Natural killer cell treated with Interleukin-12 subunit alpha and Interleukin-12 subunit beta and Interleukin-15 and Interleukin-18, amount 100 ng/mL, for 72 hours (primary cell): ENCODE measurements around the gene HIGD1A. TPM values are rescaled to one million over a fixed set of nuclear protein-coding genes. Genes with fewer than 3 reads are reported as not detected.
A peak's percentile ranks its signal among the peaks of the same experiment; 100 is the strongest.
"Not testable (repeated sequence)": the region's sequence is repeated elsewhere in the genome, so short reads cannot be mapped to it uniquely, and the experiment has no call there.

Source experiments
- ATAC-seq, 2 donors: fragments of 150-1000 bp; cut with Tn5 transposase in 1 of 2; sonication (Bioruptor Pico), chemical (Tn5 transposase) in 1 of 2; 2 replicates each; pipeline ENCODE4 v1.10.0; 2021
- DNase-seq: peaks from one replicate; pipeline ENCODE4 v3.0.0; 2022; ENCODE audit warnings: low spot score
- H3K27ac Mint-ChIP-seq, 2 donors: 1 replicate in 1 of 2; 2 replicates in 1 of 2; pipeline ENCODE4 v1.8.0; 2022; ENCODE audit warnings: mixed read lengths in 2 of 2, mild to moderate bottlenecking in 1 of 2, moderate library complexity in 1 of 2
- H3K27me3 Mint-ChIP-seq, 2 donors: 1 replicate in 1 of 2; 2 replicates in 1 of 2; pipeline ENCODE4 v1.8.0; 2022; ENCODE audit warnings: mixed read lengths in 2 of 2
- H3K36me3 Mint-ChIP-seq: one replicate; pipeline ENCODE4 v1.8.0; 2022; ENCODE audit warnings: mixed read lengths
- H3K4me1 Mint-ChIP-seq, 2 donors: 1 replicate in 1 of 2; 2 replicates in 1 of 2; pipeline ENCODE4 v1.8.0; 2022; ENCODE audit warnings: low read depth in 2 of 2, mixed read lengths in 2 of 2, mild to moderate bottlenecking in 1 of 2
- H3K4me3 Mint-ChIP-seq: one replicate; pipeline ENCODE4 v1.8.0; 2022; ENCODE audit warnings: mixed read lengths
- H3K9me3 Mint-ChIP-seq: 2 replicates; pipeline ENCODE4 v1.8.0; 2022; ENCODE audit warnings: mixed read lengths
- total RNA-seq, 2 donors: library from RNA; stranded (reverse); gene quantifications; one replicate each; pipeline ENCODE4 v1.2.3, GENCODE V29; 2022

Gene HIGD1A
- total RNA-seq, 2 donors from 2014 or later: 60.0 to 78.4 TPM

DNA sequence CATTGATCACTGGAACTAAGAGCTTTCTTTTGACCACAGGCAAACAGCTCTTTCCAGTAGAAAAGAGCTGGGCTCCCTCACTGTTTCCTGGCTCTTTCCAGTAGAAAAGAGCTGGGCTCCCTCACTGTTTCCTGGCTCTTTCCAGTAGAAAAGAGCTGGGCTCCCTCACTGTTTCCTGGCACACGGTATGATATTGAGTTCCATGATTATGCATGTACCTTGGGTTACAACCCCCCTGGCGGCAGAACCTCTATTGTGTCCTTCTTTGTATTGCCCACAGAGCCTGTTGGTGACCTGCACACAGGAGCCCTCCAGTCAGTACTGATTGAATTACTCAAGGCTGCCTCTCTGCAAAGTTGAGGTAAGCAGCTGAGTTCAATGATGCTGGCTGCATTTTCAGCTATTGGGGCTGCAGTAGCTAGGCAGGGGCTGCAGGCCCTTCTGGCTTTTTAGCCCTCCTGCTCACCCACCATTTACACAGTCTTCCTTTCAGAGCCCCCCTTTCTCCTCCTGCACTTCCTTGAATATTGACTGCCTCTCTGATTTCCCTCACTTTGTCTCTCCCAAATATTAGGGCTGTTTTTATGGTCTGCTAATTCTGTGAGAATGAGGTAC, 15.2 kb upstream of the HIGD1A start:
- H3K9me3 Mint-ChIP-seq: no peaks in the 10 kb centered on the region
- no peaks in the 10 kb centered on the region for H3K36me3 Mint-ChIP-seq
- DNase-seq: no peak
- peaks cover 5% of the 10 kb centered on the region in 2 donors for H3K4me1 Mint-ChIP-seq
- no peak overlapping the region for H3K27ac Mint-ChIP-seq
- no peak overlapping the region for H3K4me3 Mint-ChIP-seq
- peaks cover 0 to 14% of the 10 kb centered on the region in 2 donors for H3K27me3 Mint-ChIP-seq
- ATAC-seq: no peak

DNA sequence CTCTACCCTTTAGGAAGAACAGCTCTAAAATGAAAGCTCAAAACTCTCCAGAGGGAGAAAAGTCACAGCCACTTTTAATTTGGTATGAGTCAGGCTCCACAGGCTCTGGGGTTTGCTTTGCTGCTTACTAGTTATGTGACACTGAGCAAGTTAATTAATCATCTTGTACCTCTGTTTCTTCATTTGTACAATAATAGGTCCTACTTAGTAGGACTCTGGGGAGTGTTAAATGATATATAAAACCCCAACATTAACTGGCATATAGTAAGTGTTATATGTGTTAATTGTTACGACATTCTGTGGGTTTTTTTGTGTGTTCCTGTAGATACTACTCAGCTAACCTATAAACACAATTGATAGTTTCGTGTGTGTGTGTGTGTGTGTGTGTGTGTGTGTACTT, 11.5 kb upstream of the HIGD1A start:
- Mint-ChIP-seq H3K9me3 (no peaks in the 10 kb centered on the region), H3K27ac (no peak overlapping the region), H3K4me3 (no peak overlapping the region), H3K4me1 (peaks cover 5% of the 10 kb centered on the region in 2 donors), H3K36me3 (no peaks in the 10 kb centered on the region), H3K27me3 (peaks cover 7 to 10% of the 10 kb centered on the region in 2 donors)
- DNase-seq (no peak), ATAC-seq (peak; percentile 65 to 67)

DNA sequence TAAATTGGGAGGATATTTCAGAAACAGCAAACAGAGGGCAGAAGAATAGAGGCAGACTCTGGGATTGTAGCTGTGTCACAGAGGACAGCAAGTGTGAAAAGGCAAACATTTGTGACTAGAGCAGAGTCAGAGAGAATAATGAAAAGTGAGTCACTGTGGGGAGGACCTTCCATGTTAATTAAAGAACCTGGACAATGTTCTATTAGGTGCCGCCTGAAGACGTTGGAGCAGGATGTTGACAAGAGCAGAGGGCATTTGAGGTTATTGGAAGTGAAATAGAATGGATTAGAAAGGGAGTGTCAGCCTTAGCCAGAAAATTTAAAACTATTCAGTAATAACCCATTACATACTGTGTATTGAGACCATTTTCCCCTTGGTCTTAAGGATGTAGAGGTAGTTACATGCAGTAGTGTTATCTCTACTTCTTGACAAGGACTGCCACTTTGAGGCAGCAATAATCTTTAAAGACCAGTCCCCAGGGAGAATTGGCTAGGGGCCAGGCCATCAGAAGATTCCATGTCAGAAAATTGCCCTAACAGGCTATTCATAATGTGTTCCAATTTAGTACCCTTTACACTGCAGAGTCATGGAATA, 10.7 kb upstream of the HIGD1A start:
- H3K4me1 Mint-ChIP-seq: peaks cover 5% of the 10 kb centered on the region in 2 donors

DNA sequence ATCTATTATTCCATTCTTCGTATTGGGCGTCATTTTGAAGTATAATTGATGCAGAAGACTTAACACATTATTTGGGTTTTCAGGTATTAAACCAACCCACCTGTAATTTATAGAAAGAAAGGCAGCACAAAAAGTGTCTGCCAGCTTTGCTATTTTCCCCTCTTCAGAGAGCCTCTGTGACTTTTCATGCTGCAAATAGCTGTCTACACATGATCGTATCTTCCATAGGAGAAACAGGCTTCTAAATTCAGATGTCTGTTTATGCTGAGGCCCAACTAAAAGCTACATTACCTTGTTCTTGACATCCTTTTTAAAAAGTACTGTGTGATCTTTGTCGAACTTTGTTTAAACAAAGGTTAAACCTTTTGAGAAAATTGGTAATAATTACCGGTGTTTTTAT, 10.0 kb upstream of the HIGD1A start:
- no peak for ATAC-seq
- H3K36me3 Mint-ChIP-seq: no peaks in the 10 kb centered on the region
- no peak overlapping the region for H3K27ac Mint-ChIP-seq
- H3K27me3 Mint-ChIP-seq: peaks cover 8 to 16% of the 10 kb centered on the region in 2 donors
- H3K4me1 Mint-ChIP-seq: peaks cover 5% of the 10 kb centered on the region in 2 donors
- H3K9me3 Mint-ChIP-seq: no peaks in the 10 kb centered on the region
- no peak overlapping the region for H3K4me3 Mint-ChIP-seq
- DNase-seq: no peak

More for the DNA sequence above, 10.7 kb upstream of the HIGD1A start:
- no peak overlapping the region for H3K27ac Mint-ChIP-seq
- no peak for ATAC-seq
- DNase-seq: no peak
- no peaks in the 10 kb centered on the region for H3K9me3 Mint-ChIP-seq
- H3K36me3 Mint-ChIP-seq: no peaks in the 10 kb centered on the region
- H3K27me3 Mint-ChIP-seq: peaks cover 7 to 16% of the 10 kb centered on the region in 2 donors
- H3K4me3 Mint-ChIP-seq: no peak overlapping the region

DNA sequence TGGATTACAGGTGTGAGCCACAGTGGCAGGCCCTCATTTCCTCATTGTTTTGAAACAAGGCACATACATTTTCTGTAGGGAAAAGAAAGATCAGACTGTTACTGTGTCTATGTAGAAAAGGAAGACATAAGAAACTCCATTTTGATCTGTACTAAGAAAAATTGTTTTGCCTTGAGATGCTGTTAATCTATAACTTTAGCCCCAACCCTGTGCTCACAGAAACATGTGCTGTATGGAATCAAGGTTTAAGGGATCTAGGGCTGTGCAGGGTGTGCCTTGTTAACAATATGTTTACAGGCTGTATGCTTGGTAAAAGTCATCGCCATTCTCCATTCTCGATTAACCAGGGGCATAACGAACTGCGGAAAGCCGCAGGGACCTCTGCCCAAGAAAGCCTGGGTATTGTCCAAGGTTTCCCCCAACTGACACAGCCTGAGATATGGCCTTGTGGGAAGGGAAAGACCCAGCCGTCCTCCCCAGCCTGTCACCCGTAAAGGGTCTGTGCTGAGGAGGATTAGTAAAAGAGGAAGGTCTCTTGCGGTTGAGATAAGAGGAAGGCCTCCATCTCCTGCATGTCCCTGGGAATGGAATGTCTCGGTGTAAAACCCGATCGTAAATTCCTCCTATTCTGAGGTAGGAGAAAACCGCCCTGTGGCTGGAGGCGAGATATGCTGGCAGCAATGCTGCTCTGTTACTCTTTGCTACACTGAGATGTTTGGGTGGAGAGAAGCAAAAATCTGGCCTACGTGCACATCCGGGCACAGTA, 7.0 kb upstream of the HIGD1A start:
- not testable (repeated sequence) for ATAC-seq, DNase-seq, H3K4me3 Mint-ChIP-seq, H3K4me1 Mint-ChIP-seq, H3K9me3 Mint-ChIP-seq, H3K27ac Mint-ChIP-seq, H3K36me3 Mint-ChIP-seq
- H3K27me3 Mint-ChIP-seq: peaks cover 11 to 27% of the 10 kb centered on the region in 2 donors

DNA sequence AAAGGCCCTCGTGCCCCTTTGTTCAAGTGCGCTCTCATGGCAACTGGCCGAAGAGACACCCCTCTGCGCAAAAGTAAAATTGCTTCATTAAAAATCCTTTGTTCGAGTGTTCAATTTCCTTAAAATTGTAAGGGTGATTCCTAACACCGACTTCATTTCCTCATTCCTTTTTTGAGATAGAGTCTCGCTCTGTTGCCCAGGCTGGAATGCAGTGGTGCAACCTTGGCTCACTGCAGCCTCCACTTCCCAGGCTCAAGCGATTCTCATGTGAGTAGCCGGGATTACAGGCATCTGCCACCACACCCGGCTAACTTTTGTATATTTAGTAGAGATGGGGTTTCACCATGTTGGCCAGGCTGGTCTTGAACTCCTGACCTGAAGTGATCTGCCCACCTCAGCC, 6.4 kb upstream of the HIGD1A start:
- H3K9me3 Mint-ChIP-seq, H3K4me3 Mint-ChIP-seq, DNase-seq, H3K36me3 Mint-ChIP-seq, H3K4me1 Mint-ChIP-seq, ATAC-seq, H3K27ac Mint-ChIP-seq: not testable (repeated sequence)
- peaks cover 11 to 33% of the 10 kb centered on the region in 2 donors for H3K27me3 Mint-ChIP-seq

DNA sequence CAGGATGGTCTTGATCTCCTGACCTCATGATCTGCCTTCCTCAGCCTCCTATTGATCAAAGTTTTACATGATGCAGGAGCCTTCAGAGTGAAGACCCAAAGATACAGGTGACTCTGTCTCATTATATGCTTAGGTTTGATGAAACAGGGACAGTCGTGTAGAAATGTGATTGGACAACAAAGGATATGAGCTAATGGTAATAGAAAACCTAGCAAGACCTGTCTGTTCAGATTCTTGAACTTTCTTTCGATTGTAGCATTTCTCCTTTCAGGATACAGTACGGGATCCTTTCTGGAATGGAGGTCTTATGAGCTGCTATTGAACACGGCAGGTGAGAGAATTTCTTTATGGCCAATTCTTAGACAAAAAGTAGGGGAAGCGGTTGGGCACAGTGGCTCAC, 4.9 kb upstream of the HIGD1A start, which contains the start of gene ACKR2:
Gene ACKR2, plus strand, starts transcription at position 244 of the 400 bp plus-strand sequence. CDS start 55,058 bp downstream, outside the sequence.
- Mint-ChIP-seq H3K27me3 (peaks cover 11 to 38% of the 10 kb centered on the region in 2 donors), H3K36me3 (peaks cover under 1% of the 10 kb centered on the region), H3K4me3 (no peak within 1 kb of the TSS), H3K27ac (no peak within 1 kb of the TSS), H3K9me3 (no peaks in the 10 kb centered on the region), H3K4me1 (peaks cover 3 to 10% of the 10 kb centered on the region in 2 donors)
- DNase-seq (no peak), ATAC-seq (no peak)

DNA sequence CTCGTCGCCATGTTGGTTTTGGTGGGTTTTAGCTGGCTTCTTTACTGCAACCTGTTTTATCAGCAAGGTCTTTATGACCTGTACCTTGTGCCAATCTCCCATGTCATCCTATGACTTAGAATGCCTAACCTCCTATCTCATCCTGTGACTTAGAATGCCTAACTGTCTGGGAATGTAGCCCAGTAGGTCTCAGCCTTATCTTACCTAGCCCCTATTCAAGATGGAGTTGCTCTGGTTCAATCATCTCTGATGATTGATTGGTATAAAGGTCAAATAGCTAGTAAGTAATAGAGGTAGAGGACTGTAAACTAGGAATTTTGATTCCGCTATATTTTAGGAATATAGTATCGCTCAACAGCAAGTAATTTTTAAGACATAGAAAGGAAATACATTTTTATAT, 3.6 kb upstream of the HIGD1A start:
- DNase-seq (no peak), ATAC-seq (no peak)
- H3K4me3 Mint-ChIP-seq: no peak overlapping the region
- peaks cover 5% of the 10 kb centered on the region for H3K36me3 Mint-ChIP-seq
- H3K4me1 Mint-ChIP-seq: peaks cover 10 to 23% of the 10 kb centered on the region in 2 donors
- H3K27me3 Mint-ChIP-seq: peaks cover 11 to 38% of the 10 kb centered on the region in 2 donors
- H3K27ac Mint-ChIP-seq: no peak overlapping the region
- H3K9me3 Mint-ChIP-seq: no peaks in the 10 kb centered on the region

DNA sequence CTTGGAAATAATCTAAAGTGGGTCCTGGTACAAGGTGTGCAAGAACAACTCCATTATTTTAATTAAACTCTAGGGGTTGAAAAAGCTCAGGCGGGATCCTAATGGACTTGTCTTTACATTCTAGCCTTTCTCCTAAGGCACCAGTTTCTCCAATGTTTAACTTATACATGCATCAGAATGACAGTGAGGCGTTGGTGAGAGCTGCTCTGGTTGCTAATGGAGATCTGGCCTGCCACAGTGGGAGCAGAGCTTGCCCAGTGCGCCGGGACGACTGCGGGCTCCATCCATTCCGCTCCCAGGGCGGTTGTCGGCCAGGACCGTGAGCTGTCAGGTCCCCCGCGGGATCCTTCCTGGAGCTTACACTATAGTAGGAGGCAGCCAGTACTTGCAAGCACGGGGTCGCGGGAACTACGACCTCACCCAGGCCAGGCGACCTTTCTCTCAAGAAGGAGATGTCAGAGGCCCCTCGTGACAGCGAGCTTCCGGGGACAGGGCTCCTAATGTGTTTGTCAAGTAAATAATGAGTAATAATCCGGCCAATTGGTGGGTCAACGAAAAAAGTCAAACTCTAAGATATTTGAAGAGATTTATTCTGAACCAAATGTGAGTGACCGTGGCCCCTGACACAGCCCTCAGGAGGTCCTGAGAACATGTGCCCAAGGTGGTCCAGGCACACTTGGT, 991 bp upstream of the HIGD1A start:
- ATAC-seq (no peak), DNase-seq (no peak)
- Mint-ChIP-seq H3K9me3 (no peaks in the 10 kb centered on the region), H3K4me1 (peaks cover 22 to 38% of the 10 kb centered on the region in 2 donors), H3K36me3 (peaks cover 5% of the 10 kb centered on the region), H3K27ac (peak overlapping the region; percentile 94 to 96), H3K4me3 (peak overlapping the region; percentile 99), H3K27me3 (peaks cover 9 to 22% of the 10 kb centered on the region in 2 donors)

DNA sequence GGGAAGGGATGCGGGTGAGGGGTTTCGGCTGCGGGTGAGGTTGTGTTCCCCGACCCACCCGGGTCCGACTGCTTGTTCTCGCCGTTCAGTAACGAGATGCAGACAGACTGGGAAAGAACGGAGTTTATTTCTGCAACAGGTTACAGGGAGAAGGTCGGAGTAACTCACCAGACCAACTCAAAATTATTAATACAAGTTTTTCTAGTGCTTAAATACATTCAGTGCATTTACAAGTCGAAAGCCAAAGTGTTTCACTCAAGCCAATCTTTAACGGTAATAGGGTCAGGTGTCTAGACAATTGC, 492 bp upstream of the HIGD1A start:
- Mint-ChIP-seq H3K27ac (peak overlapping the region; percentile 94 to 96), H3K4me1 (peaks cover 22 to 38% of the 10 kb centered on the region in 2 donors), H3K4me3 (peak overlapping the region; percentile 99), H3K36me3 (peaks cover 5% of the 10 kb centered on the region), H3K27me3 (peaks cover 9 to 21% of the 10 kb centered on the region in 2 donors), H3K9me3 (no peaks in the 10 kb centered on the region)
- DNase-seq (no peak), ATAC-seq (no peak)

DNA sequence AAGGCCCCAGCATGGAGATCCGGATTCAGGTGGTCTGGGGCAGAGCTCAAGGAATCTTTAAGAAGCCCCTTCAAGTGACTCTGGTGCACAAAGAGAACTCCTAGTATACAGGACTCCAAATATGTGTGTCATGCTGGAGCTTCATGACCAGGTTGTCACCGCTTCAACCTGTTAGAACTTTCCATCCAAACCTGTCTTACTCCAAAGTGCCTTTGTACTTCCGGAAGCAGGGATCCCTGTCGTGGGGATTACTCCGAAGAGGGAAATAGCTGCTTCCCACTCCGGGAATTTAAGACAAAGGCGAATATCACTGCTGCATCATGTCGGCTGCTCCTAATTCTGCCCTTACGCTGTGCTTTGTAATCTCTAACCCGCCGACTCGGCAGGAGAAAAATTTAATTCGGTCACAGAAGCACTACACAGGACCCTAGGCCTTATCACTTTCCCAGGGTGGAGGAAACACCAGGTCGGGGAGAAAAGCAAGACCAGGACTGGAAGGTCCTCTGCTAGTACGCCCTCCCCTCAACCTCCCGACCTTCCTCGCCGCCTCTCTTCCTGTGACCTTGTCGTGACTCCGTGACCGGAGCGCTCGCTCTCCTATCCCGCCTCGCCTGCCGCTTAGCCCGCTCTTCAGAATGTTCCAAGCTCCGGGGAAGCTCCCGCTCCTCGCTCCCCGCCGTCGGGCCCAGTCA, 730 bp downstream of the HIGD1A start:
- Mint-ChIP-seq H3K36me3 (peaks cover 5% of the 10 kb centered on the region), H3K27ac (peak overlapping the region; percentile 94 to 96), H3K4me1 (peaks cover 22 to 38% of the 10 kb centered on the region in 2 donors), H3K4me3 (peak overlapping the region; percentile 99), H3K9me3 (no peaks in the 10 kb centered on the region), H3K27me3 (peaks cover 3 to 21% of the 10 kb centered on the region in 2 donors)
- peak; percentile 48 to 66 for ATAC-seq
- DNase-seq: peak; percentile 65

DNA sequence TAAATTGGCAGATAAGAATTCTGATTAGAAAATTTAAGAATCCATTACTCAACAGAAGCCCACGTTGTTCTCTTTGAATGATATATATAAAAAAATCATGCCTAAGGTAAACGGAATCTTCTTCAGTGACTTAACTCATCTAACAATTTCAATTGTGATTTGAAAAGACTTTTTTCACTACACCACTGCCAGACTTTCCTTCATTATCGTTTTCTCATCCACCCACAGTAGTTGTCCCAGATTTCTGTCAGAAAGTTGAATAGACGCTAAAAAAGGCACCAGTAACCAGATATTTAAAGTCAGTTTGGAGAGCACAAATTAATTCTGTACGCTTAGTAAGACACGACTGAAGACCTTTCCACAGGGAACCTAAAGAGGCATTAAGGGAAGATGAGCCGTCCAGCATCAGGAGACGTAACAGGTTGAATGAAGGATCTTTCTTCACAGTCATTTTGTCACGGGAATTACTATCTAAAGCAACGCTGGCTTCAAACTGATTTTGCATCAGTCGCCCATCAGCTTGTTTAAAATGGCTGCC, 1.3 kb downstream of the HIGD1A start:
- no peak for DNase-seq
- H3K27me3 Mint-ChIP-seq: peaks cover 3 to 21% of the 10 kb centered on the region in 2 donors
- H3K27ac Mint-ChIP-seq: peak overlapping the region; percentile 94 to 96
- H3K36me3 Mint-ChIP-seq: peaks cover 5% of the 10 kb centered on the region
- H3K9me3 Mint-ChIP-seq: no peaks in the 10 kb centered on the region
- H3K4me1 Mint-ChIP-seq: peaks cover 22 to 38% of the 10 kb centered on the region in 2 donors
- peak overlapping the region; percentile 99 for H3K4me3 Mint-ChIP-seq
- ATAC-seq: no peak

DNA sequence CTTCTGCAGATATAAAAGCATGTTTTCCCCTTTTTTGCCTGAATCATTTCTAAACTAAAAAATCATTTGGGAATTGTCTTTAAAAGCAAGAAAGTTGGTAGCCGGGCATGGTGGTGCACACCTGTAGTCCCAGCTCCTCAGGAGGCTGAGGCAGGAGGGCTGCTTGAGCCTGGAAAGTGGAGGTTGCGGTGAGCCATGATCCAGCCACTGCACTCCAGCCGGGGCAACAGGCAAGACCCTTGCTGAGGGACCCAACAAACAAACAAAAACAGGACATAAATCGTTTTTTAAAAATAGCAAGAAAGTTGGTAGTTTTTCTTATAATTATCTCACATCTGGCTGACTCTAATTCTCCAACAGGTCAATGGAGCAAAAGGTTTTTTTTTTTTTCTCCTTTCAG, 2.5 kb downstream of the HIGD1A start:
- peaks cover 5% of the 10 kb centered on the region for H3K36me3 Mint-ChIP-seq
- H3K4me3 Mint-ChIP-seq: no peak overlapping the region
- H3K4me1 Mint-ChIP-seq: peaks cover 22 to 38% of the 10 kb centered on the region in 2 donors
- peaks cover 3 to 15% of the 10 kb centered on the region in 2 donors for H3K27me3 Mint-ChIP-seq
- no peak overlapping the region for H3K27ac Mint-ChIP-seq
- no peaks in the 10 kb centered on the region for H3K9me3 Mint-ChIP-seq
- no peak for ATAC-seq
- no peak for DNase-seq
